AG10803 (cell line): ENCODE data around the gene IRF2.

Experiments used
- DNase-seq: peaks from one replicate; pipeline ENCODE4 v3.0.0; 2010; ENCODE audit warnings: low read depth
- H3K4me3 ChIP-seq: 2 replicates; pipeline ENCODE4 v1.5.1; 2011; ENCODE audit warnings: mild to moderate bottlenecking, low read length, control low read depth
- TF ChIP-seq, protein P1 (sequence below): conservative IDR thresholded peaks from 2 replicates; pipeline ENCODE4 v1.5.1; 2011; ENCODE audit warnings: mild to moderate bottlenecking, low read length, control low read depth, inconsistent platforms

IRF2 gene

DNA sequence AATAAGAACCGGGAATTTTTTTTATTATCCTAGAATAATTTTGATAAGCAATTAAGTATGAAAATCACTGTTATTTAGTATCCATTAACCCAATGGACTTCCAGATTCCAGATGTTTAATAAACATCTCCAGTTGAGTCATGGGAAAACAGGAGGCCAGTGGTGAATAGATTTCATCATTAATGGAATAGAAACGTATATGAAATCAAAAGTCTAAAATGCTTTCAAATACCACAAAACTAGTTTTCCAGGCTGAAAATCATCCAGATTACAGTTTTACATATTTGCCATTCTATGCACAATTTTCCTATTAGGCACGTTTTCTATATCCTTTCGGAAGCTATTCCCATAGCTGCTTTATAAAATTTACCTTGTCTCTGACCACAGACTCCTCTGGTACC lies 35.0 kb downstream of the IRF2 start:
- TF ChIP-seq, protein P1, sequence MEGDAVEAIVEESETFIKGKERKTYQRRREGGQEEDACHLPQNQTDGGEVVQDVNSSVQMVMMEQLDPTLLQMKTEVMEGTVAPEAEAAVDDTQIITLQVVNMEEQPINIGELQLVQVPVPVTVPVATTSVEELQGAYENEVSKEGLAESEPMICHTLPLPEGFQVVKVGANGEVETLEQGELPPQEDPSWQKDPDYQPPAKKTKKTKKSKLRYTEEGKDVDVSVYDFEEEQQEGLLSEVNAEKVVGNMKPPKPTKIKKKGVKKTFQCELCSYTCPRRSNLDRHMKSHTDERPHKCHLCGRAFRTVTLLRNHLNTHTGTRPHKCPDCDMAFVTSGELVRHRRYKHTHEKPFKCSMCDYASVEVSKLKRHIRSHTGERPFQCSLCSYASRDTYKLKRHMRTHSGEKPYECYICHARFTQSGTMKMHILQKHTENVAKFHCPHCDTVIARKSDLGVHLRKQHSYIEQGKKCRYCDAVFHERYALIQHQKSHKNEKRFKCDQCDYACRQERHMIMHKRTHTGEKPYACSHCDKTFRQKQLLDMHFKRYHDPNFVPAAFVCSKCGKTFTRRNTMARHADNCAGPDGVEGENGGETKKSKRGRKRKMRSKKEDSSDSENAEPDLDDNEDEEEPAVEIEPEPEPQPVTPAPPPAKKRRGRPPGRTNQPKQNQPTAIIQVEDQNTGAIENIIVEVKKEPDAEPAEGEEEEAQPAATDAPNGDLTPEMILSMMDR: no peak
- H3K4me3 ChIP-seq: no peak overlapping the region
- no peak for DNase-seq

GRCh38 chr4:184438375-184438774 lies 36.0 kb downstream of the IRF2 start:
- no peak for DNase-seq
- TF ChIP-seq, protein P1: no peak
- H3K4me3 ChIP-seq: no peak overlapping the region

DNA sequence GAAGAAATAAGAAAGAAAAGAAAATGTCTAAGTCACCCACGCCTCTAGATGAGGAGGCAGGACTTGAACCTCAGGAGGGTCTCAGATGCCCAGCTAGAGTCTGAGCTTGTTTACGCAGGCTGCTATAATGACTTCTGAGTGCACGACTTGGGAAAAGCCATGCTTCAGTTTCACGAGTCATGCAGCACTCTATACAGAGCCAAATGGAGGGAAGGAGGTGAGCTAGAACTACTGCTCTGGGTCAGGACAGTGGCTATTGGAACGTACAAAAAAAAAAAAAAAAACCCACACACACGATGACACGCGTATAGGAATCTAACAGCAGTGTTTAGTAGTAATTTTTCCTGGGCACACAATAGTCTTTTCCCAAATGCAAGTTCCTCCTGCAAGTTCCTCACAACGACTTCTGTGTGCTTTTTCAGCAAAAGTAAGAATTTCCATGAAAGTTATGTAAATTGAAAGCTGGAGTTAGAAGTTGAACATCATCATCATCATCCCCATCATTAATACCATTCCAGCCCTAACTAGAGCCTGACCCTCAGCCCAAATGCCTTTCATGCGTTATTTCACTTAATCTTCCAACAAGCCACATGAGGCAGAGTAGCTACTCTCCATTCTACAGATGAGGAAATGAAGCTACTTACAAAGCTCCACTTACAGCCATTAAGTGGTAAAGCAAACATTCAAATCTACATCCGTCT lies 36.6 kb downstream of the IRF2 start:
- no peak overlapping the region for H3K4me3 ChIP-seq
- TF ChIP-seq, protein P1: no peak
- no peak for DNase-seq

DNA sequence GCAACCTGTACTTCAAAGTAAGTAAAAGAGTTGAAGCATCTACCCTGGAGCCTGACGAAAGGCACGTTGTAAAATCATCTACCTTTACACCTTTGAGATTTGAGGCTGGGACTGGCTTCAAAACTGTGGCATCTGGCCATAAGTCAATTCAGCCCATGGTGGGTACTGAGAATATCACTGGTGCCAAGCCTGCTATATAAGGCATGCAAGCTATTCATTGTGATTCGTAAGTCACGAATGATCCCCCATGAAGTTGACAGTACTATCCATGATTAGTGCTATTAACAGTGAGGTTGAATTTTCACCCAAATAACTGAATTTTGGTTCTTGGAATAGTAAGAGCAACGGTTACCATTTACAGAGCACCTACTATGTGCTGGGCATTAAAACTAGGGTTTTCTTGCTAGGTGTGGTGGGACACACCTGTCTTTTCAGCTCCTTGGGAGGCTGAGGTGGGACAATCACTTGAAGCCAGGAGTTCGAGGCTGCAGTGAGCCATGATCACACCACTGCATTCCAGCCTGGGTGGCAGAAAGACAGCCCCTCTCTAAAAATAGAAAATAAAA lies 39.8 kb downstream of the IRF2 start:
- TF ChIP-seq, protein P1: no peak
- no peak overlapping the region for H3K4me3 ChIP-seq
- no peak for DNase-seq

- TF ChIP-seq, protein P1: no peak
- DNase-seq: no peak
- H3K4me3 ChIP-seq: no peak overlapping the region
These were observed 40.3 kb downstream of the IRF2 start for GRCh38 chr4:184434021-184434420.

DNA sequence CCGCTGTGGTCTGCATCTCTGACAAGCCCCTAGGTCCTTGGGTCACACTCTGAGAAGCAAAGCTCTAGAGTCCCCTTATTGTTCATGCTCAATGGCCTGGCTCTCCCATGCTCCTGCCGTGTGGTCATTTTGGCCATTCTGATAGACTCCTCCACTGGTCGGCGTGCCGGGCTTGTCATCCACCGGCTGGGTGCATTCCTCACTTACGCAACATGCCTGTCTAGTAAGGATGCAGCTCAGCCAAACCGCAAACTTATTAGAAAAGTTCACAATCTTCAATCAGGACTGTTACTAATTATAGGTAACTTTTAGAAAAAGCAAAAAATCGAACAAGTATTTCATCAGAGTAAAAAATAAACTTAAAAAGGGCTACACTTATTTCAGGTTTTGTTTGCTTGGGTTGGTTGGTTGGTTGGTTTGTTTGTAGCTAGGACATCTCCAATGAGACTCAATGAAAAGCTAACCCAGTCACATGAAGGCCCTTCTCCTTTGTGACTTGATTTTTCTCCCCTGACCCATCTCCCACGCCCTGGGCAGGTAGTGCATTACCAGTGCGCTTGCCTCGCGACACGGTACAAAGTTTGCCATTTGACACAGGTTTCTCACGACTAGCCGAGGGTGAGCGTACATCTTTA lies 41.0 kb downstream of the IRF2 start:
- H3K4me3 ChIP-seq: no peak overlapping the region
- DNase-seq: no peak
- TF ChIP-seq, protein P1: no peak
